Stimulated activated CD8-positive, alpha-beta memory T cell treated with anti-CD3 and anti-CD28 coated beads, Interleukin-7, amount 100 ng/mL, for 48 hours (primary cell): Measurements from ENCODE around the gene OR10J1.
"Not testable (repeated sequence)": the region's sequence is repeated elsewhere in the genome, so short reads cannot be mapped to it uniquely, and the experiment has no call there.

Experiments used
- DNase-seq, 2 donors: peaks; one replicate each; pipeline ENCODE4 v3.0.0-alpha.2; 2020; ENCODE audit warnings: low read depth in 1 of 2; ENCODE audit errors: extremely low read depth in 1 of 2

Gene OR10J1, protein sequence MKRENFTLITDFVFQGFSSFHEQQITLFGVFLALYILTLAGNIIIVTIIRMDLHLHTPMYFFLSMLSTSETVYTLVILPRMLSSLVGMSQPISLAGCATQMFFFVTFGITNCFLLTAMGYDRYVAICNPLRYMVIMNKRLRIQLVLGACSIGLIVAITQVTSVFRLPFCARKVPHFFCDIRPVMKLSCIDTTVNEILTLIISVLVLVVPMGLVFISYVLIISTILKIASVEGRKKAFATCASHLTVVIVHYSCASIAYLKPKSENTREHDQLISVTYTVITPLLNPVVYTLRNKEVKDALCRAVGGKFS

DNA sequence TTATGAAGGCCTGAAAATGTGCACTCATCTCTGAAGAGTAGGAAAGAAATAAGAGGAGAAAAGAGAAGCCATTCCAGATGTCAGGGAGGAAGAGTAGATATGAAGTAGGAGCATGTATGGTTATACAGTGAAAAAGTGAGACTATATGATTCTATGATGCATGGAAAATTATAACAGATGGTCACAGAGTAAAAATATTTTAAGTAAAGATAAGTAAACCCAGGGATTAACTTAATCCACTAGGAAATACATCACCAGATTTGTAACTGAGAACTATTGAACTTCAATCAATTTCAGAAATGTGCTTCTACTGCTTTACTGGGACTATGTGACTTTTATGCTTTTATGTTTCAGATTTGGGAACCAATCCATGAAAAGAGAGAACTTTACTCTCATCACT lies at the start of gene OR10J1:
Gene OR10J1, plus strand, starts transcription at position 301 of the 400 bp plus-strand sequence. Its CDS starts 70 bp downstream, at position 371.
- no peak for DNase-seq

DNA sequence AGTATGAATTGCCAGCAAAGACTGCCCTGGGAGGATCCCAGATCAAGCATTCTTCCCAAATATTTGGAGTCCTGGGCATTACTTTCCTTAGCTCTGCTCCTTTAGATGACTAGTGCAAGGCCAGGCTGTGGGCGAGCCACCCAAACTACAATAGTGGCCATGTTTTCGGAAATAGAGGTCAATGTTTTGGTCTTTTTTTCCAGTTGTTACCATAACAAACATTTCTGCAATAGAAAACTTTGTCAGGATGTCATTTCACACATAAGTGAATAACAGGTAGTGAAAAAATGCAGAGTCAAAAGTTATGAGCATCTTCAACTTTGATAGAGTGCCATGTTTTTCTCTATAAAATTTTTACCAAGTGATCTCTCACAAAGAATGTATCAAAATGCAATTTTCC lies 32.7 kb upstream of the OR10J1 start:
- DNase-seq, result no peak

DNA sequence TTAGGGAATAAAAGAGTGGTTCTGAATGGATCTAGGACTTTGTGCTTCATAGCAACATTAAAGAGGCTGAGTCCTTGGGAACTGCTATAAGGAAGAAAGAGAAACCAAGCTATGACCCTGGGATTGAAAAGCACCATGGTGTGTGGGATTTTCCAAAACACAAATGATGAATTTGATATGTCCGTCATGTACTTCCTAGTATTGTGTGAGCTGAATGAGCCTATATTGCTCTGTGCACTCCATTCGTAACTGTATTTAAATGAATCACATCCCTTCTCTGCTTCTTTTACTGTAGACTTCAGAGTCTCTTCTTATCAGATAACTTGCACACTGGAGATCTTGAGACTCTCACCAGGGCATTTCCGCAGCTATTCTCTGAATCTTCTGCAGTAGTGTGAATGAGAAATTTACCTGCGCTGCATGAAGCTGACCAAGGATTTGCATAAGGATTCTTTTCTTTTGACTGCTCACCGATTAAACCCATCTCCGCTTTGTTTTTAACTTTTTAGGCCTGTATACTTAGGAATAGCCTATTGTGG lies 30.6 kb upstream of the OR10J1 start:
- DNase-seq, result no peak

DNA sequence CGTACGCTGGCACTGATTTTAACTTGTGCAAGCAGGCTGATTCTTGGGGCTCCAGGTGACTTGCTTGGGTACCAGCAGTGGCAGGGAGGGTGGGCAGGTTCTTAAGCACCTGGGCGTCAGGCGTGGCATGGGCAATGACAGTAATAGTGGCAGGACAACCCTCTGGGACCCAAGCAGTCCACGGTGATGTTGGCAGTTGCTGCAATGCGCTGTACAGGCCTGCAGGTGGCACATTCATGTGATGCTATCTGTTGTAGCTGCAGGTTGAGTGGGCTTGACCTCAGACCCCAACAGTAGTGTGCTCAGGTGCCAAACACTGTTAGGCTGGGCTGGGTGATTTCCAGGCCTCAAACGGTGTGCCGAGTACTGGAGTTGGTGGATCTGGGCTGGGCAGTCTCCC lies 17.7 kb upstream of the OR10J1 start:
- DNase-seq, result no peak

DNA sequence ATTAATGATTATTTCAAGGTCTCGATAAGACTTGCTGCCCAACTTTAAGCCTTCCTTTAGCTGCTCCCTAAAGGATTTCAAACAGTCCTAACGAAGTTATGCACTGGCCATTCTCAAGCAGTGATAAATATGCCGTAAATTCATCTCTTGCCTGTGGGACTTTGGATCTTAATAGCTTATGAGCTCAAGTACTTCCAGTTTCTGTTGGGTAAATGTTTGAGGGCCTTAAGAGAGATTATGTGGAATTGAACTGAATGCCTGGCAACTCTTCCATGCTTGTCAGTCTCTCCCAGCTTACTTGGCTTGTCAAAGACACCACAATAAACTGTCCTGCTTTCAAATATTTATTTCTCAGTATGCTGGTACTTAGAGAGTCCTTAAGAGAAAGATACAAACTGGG lies 11.0 kb upstream of the OR10J1 start:
- DNase-seq, result no peak

DNA sequence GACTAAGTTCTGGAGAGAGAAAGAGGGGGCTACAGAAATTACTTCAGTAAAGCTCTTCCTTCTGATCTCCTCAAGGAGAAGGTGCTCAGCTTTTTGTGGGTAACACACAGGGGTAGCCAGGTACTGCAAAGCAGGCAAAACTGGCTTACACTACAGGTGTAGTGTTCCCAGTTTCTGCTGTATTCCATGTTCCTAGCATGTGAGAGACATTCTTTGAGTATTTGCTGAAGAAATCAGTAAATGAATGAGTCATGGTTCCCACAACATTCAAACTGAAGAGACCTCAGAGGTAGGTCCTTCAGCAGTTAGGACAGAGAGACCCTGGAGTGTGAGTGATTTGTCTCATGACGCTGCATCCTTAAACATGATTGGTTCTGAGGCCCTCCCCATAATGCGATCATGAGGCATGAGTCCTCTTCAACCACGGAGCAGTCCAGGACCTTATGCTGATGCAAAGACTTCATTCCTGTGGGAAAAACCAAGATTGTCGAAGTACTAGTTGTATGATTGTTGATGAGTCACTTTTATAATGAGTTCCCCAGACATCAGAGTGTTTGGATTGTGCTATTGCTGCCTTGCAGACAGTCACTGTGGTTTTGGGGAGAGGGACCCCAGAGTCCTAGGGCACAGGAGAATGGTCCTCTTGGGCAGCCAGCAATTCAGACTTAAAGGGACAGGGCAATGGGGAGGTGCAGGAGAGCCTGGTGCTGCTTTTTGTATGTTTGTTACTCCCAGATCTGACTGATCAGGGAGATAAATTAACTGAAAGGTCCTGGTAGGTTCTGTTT lies 10.3 kb upstream of the OR10J1 start:
- no peak for DNase-seq

DNA sequence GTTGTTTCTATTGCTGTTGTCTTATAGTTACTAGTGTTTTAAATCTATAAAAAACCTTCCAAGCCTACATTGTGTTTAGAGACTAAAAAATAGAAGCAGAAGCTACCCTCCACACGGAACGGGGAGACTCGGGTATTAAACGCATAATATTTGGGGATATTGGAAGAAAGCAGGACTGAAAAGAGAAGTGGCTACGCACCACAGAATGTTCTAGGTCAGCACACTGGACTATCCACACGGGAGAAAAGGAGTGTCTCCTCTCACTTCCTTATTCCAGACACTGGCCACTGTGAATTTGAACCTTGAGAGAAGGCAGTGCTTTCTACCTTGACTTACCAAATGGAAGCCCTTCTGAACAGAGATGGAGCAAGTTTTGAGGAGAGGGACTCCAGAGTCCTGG lies 8.5 kb upstream of the OR10J1 start:
- DNase-seq, result no peak

DNA sequence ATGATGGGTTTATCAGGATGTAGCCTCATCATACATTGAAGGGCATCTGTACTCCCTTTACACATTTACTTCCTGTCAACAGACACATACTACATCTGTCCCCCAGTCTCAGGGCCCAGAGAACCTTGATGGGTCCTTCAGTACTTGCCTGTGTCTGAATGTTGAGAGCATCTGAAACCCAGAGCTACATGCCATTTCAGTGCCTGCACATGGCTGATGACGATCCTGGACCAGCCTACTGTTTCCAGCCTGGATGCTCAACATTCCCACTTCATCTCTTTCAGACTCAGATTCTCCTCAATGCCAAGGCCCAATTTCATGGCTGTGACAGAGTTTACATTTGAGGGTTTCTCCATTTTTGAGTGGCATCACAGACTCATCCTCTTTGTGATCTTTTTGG lies 7.6 kb upstream of the OR10J1 start, which contains the start of gene OR10J4:
Gene OR10J4, plus strand, starts transcription at position 301 of the 400 bp plus-strand sequence.
- DNase-seq, result no peak

DNA sequence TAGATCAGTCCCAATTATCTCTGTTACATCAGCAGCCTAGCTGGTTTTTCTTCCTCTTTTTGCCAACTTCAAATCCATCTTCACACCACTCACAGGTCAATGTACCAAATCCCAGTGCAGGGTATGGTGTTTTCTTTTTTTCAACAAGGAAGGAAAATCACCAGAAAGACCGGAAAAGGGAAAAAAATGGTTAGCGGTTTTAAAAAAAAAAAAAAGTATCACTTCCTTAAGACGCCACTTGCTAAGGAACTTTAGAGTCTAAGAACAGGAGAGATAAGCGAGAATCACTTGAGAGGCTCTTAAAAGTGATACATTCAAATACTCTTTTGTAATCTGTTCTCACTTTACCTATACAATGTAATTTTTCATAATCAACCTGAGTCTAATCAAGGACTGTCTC lies 3.1 kb upstream of the OR10J1 start:
- no peak for DNase-seq

DNA sequence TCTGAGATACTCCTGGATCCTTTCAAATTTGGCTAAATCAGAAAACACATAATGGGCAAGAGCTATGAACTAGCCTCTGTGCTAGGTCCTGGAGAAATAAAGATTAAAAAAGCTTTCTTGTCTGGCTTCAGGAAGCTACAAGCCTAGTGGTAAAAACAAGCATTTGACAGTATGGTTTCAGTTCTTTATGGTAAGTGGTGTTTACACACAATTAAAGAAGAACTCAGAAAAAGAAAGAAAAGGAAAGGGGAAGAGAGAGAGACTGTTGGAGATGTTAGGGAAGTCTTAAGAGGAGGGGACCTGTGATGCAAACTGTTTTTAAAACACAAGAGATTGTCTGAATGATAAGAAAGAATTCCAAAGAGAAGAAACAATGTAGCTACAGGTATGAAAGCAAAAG lies 1.8 kb downstream of the OR10J1 start:
- no peak for DNase-seq

DNA sequence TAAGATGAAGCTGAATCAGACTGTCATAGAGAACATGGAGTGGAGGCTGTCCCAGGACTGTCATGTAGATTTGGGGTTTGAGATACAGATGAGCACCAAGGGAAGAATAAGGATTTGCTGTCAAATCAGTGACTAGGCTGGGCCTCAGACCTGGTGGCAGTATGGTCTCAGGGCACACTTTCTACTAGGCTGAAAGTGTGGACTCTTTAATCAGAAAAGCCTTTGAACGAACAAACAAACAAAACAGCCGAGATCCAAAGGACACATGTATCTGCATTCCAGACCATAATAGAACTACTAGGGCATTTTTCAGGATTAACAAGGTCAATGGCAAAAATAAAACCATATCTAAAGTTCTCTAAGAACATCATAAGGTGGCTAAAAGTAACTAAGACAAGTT lies 2.9 kb downstream of the OR10J1 start:
- DNase-seq, result no peak

DNA sequence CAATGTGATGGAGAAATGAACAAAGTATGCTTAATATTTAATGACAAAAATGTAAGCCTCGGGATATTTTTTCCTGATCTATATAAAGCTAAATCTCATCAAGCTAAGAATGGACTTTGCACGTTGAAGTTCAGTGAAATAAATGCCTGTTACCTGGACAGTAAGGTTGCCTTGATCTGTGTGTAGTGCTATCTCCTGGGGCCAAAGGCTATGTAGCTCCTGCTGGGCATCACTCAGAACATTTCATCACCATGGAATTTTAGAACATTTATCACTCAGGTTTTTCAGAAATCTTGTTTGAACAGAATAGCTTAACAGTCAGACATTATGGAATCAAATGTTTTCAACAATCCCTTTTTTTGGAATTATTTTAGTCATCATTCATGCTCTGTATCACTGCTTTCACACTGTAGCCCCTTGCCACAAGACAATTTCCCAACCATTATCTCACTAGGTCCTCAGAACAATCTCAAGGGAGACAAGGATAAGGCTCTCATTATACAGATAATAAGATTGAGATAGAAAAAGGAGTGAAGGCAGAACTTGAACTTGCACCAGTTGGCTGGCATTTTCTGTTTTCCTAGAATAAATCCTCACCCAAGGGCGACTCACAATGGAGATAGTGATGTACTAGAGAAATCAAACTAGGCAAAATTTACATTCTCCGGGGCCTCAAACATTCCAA lies 3.7 kb downstream of the OR10J1 start:
- DNase-seq, result no peak

DNA sequence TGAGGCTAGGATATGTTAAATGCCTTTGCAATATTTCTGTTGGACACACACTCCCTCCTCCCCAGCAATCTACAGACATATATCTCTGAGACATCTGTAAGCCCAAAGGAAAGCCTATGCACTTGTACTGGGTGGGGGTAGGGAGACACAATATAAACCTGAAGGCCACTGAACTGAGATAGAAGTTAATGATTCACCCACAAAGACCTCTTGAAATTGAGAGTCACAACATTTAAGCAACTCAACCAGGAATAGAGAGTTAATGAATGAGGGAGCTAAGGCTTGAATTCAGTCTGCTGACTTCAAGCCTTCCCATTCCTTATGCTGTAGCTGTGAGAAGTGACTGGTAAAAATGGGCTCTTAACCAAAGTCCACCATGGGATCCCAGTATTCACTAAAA lies 5.0 kb downstream of the OR10J1 start:
- DNase-seq, result no peak

DNA sequence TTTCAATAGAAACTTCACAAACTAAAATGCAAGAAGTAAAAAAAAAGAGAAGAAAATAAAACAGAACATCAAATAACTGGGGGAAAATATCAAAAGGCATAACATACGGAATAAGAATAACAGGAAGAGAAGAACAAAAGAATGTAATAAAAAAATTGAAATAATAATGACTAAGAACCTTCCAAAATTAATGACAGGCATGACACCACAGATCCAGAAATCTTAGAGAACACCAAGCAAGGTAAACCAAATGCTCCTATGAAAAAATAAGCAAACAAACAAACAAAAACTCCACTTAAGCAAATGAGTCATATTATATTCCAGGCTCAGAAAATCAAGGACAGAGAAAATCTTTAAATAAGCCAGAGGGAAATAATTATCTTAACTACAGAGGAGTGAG lies 8.7 kb downstream of the OR10J1 start:
- DNase-seq, result no peak

DNA sequence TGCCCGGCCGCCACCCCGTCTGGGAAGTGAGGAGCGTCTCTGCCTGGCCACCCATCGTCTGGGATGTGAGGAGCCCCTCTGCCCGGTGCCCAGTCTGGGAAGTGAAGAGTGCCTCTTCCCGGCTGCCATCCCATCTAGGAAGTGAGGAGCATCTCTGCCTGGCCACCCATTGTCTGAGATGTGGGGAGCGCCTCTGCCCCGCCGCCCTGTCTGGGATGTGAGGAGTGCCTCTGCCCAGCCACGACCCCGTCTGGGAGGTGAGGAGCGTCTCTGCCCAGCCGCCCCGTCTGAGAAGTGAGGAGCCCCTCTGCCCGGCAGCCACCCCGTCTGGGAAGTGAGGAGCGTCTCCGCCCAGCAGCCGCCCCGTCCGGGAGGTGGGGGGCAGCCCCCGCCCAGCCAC lies 10.1 kb downstream of the OR10J1 start:
- not testable (repeated sequence) for DNase-seq

DNA sequence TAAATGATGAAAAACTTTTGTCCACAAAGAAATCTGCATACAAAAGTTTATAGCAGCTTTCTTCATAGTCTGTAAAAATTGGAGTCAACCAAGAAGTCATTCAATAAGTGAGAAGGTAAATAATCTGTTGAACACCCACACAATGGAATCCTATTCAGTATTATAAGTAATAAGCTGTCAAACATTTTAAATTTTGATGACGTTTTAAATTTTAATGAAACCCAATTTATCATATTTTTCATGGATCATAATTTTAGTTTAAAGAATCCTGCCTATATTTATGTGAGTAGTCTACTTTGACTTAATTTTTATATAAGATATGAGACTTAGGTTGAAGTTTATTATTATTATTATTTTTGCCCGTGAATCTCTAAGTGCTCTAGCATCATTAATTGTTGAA lies 20.0 kb downstream of the OR10J1 start:
- no peak for DNase-seq

DNA sequence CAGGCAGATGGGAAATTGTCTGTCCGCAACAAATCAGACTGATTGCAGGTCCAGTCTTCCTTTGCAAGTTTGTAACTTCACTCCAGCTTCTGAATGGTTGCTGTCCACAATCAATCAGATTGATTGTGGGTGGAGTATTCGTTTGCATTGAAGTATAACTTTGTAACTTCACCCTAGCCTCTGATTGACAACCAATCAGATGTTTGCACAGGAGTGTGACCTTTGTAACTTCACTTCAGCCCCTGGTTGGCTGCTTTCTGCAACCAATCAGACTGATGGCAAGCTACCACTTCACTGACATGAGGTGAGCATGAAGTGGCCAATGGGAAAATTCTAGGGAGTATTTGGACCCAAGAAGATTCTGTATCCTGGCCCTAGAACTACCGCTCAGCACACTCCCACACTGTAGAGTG lies 25.7 kb downstream of the OR10J1 start:
- DNase-seq, result no peak

DNA sequence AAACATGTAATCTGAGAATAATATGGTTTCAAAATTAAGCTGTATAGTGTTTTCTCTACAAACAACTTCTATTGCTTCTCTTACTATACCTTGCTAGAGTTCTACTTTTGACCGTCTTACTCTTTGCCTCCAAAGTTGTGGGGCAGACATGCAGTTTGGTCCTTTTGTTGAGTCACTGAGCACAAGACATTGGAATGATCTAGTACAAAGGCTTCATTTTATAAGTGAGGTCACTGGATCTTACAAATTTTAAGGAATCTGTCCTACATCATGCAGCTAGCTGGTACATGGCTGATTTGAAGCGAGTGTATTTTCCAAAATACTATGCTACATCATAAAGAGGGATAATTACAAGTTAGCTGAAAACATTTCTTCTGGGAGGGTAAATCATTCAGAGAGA lies 28.8 kb downstream of the OR10J1 start:
- no peak for DNase-seq

DNA sequence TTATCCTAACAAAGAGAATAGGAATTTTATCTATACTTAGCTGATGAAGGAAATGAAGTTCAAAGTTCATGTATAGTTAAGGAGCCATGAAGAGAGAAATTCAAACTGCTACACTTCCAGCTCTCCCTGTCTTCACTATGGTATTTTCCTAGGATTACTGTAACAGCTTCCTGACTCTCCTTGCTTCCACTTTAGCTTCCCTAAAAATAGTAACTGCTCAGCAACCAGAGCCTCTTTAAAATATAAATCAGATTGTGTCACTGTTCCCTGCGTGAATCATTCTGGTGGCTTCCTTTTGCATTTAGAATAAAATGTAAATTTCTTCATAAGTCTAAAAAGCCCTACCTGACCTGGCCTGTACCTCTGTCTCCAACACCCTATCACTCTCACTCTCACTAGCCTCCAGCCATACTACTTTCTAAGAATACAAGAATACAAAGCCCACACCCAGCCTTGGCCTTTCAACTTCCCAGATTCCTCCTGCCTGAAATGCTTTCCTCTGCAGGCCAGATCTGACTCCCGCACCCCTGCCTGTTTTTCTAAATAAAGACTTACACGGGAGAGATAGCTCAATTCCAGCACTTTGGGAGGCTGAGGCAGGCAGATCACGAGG lies 30.5 kb downstream of the OR10J1 start:
- DNase-seq, result no peak

DNA sequence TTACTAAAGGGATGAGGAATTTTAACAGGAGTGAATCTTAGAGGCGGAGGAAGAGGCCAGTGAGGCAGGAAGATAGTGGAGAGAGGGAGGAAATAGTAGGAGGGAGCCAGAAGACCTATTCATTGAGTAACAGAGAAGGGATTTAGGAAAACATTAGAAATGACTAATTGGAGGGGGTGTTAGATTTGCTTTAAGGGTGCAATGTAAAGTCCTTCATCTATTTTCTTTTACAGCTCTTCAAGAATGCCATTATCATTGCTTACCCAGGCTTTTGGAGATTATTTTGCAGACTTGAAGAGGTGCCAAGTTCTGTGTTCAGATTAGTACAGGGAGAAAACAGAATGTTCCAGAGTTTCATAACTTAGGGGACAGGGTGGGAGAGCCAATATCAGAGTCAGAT lies 33.8 kb downstream of the OR10J1 start:
- DNase-seq, result no peak

DNA sequence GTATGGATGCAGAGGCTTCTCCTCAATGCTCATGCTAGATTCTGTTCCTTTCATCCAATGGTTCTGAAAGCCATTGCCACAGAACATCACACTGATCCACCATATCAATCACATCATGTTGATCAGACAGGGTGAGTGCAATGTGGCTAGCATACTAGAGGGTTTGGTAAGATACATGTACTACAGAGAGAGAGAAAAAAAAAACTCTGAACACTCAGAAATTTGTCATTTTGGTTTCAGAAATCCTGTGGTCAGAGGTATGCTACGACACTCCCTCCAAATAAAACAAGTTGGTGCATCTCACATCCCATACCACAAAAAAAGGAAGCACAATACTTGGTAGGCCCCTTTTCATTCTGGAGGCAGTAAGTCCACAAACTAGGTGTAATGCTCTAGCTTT lies 35.4 kb downstream of the OR10J1 start:
- no peak for DNase-seq
